Hippocampal formation (tissue), 2 donors: Measurements from ENCODE around the gene ACACA.

ENCODE experiments used
- DNase-seq, 2 donors: peaks; one replicate each; lab custom pipeline; 2025; lab: John Stamatoyannopoulos, UW

Gene ACACA

GRCh38 chr17:37231887-37232286, 174.7 kb downstream of the ACACA start:
- DNase-seq = no peak

GRCh38 chr17:37230633-37231032, 176.0 kb downstream of the ACACA start:
- DNase-seq = no peak

DNA sequence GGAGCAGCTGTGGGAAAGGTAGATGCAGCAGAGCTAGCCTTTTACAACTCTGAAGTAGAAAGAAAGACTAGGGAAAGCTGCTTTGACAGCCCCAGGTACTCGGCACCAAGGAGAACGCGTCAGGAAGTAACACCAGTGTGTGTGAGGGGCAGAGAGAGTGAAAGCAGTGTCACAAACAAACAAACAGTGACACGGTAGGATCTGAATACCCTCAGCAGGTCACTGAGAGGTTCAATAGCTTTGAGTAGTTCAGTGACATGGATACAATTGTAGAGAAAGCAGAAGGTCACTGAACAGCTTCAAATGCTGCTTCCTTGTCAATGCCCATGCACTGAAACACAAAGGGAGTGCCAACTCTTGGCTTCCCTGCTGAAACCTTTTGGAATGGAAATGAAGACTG, 181.2 kb downstream of the ACACA start:
- no peak for DNase-seq

GRCh38 chr17:37221865-37222264, 184.8 kb downstream of the ACACA start:
- no peak for DNase-seq

- DNase-seq = peak; percentile 15 to 66
Observed at GRCh38 chr17:37220607-37220953, 186.1 kb downstream of the ACACA start.

DNA sequence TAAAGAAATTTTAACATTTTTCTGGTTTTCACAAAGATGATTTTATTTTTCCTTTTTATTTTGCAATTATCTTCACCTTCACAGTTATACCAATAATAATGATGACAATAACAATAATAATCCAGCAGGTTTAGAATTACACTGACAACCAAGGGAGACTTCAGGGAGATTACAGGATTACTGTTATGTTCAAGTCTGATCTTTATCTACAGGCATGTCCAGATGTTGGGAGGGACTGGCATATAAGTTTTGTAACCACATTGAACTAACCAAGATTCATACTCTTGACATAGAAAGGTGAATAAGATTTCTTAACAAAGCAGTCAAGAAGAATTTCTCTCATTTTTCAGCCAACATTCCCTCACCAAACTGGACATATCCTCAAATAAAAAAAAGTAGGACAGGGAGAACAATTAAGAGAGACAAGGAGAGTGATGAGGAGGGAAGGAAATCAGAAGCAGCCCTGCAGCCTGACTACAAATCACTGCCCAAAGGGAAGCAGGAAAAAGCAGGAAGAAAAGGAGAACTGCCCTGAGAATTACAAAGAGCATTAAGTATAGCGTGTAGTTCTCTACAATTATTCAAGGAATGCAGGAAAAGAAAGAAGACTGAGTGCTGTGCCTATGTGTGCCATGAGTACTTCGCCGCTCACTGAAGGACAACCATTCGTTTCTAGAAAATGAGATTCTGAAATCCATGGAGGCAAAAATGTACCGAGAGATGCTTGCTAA, 186.6 kb downstream of the ACACA start:
- DNase-seq = no peak

DNA sequence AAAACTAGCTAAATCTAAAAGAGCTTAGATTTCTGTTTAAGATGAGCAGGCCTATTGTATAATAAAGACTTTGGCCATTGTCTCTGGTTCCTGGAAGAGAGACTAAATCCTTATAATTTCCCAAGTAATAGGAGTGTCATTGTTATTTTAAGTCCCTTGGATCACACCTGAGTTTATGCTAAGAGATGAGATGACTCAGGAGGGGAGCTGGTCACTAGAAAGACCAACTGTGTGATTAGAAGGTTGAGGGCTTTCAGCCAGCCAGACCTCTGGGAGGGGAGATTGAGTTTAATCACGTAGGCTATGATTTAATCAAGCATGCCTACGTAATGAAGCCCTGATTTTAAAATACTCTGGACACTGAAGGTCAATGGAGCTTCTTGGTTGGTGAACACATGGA, 187.8 kb downstream of the ACACA start:
- no peak for DNase-seq

GRCh38 chr17:37214416-37214815, 192.2 kb downstream of the ACACA start:
- no peak for DNase-seq

GRCh38 chr17:37213927-37214326, 192.7 kb downstream of the ACACA start:
- DNase-seq = no peak

DNA sequence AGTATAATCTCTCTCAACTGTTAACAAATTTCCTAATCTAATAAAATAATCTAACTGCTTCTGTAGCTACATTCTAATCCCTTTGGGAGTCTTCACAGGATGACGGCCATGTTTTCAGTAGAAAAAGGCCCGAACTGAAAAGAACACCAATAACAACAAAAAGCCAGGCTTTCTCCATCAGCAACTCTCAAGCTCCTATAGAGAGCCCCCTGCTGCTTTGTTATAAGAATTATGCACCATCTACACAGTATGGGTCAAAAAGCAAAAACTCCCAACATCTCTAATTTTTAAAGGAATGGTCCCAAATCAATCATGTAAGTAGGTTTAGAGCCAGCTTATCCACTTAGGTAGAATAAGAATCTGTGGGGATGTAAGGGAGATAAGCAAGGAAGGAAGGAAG, 194.5 kb downstream of the ACACA start:
- no peak for DNase-seq

DNA sequence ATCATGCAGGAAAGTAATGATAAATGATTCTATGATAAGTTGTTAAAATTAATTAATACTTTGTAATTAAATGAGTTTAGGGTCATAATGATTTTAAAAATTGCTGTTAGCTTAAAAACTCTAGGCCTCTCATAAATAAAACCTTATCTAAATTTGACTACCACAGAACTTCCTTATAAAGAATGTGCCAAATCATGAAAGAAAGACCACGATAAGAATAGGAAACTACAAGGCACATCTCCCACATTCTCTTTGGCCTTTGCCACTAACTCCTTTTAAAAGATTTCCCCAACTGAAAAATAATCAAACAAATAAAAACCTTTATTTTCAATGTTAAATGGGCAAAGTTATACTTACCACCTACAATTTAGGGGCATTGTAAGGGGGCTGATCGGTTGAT, 195.5 kb downstream of the ACACA start:
- DNase-seq = no peak

- DNase-seq = no peak
Observed at GRCh38 chr17:37207103-37207502, 199.5 kb downstream of the ACACA start.

DNA sequence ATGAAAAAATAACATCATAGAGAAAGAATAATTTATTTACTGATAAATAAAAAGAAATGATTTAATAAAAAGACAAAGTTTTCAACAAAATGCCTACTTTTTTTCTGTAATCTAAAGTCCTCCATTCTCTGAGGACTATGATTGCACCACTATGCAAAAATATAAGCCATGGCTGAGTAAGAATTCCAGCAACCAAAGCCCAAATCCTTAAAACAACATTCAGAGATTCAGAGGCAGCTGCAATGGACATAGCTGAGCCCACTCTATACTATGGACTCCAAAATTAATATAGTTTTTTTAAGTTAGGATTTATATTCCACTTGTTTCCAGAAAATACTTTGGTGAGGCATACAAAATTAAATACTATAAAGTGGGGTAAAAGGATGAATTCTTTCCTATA, 200.3 kb downstream of the ACACA start:
- DNase-seq = no peak

- DNase-seq = no peak
Observed at GRCh38 chr17:37200497-37200896, 206.1 kb downstream of the ACACA start.

DNA sequence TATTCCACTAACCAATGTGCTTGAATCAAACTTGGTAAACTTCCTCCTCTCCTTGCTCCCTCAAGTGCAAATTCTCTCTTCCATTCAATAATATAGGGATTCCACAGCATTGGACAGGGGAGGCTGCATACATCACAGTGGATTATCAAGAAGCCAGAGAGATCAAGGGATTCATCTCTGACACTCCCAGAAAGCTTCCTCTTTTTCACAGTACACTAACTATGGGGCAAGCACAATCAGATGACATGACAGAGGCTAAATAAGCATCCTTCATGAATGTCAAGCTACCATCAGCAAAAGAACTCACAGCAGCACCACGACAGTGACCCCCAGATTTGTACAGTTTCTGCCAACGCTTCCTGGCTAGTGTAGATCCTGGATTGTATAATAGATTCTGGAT, 209.3 kb downstream of the ACACA start:
- no peak for DNase-seq

GRCh38 chr17:37194208-37194607, 212.4 kb downstream of the ACACA start:
- no peak for DNase-seq

DNA sequence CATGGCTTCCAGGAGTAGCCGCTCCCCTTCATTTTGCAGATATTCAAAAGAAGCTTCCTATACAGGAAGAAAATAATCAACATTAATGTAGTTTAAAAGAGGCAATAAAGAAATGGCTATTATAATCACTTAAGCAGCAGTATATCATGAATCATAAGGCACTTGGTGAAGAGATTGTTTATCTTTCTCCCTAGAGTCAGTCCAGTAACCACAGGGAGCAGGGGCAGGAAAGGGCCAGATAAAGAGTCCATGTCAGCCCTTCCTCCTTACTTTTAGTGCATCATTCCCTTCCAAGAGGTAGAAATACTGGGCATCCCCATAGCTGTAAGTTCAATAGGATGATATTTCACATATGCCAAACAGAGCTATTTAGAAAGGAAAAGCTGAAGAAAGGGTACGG, 215.4 kb downstream of the ACACA start:
- no peak for DNase-seq

DNA sequence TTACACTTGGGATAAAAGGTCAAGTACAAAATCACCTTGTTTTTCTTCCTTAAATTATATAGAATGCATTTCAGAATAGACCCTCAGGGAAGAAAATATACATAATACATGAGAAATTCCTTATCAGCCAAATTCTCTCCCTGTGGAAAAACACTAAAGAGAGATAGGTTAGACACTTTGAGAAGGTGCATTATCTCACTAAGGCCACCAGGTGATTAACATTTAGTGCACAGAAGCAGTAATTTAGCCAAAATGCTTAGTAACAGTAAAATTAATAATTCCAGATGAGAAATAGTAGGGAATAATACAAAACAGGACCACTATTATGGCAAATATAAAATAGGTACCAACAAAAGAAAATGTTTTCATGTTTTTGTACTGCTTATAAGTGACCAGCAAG, 216.1 kb downstream of the ACACA start:
- no peak for DNase-seq

- DNase-seq = no peak
Observed at GRCh38 chr17:37188157-37188556, 218.5 kb downstream of the ACACA start.

- DNase-seq = no peak
Observed at GRCh38 chr17:37187262-37187661, 219.4 kb downstream of the ACACA start.

- DNase-seq = no peak
Observed at GRCh38 chr17:37182786-37183465, 223.7 kb downstream of the ACACA start.

- DNase-seq = no peak
Observed at GRCh38 chr17:37180376-37180775, 226.3 kb downstream of the ACACA start.

- no peak for DNase-seq
Observed at GRCh38 chr17:37179893-37180292, 226.7 kb downstream of the ACACA start.
